BLaER1 treated with 17β-estradiol and CSF1 and Interleukin-3, amounts not matched to agents 10 nM and 100 nM (cell line): Measurements from ENCODE around the gene ZAR1.

ENCODE experiments used
- H3K27ac ChIP-seq, 11 experiments: shearing (Covaris generic); formaldehyde crosslinking; 2 replicates each; pipeline ENCODE4 v1.8.1; 2022
- H3K27me3 ChIP-seq, 11 experiments: shearing (Covaris generic); formaldehyde crosslinking; 2 replicates each; pipeline ENCODE4 v1.8.1; 2022
- H3K36me3 ChIP-seq, 11 experiments: shearing (Covaris generic); formaldehyde crosslinking; 2 replicates each; pipeline ENCODE4 v1.8.1; 2022
- H3K4me1 ChIP-seq, 10 experiments: shearing (Covaris generic); formaldehyde crosslinking; 2 replicates each; pipeline ENCODE4 v1.8.1; 2022
- H3K4me2 ChIP-seq, 11 experiments: shearing (Covaris generic); formaldehyde crosslinking; 2 replicates each; pipeline ENCODE4 v1.8.1; 2022
- H3K4me3 ChIP-seq, 10 experiments: shearing (Covaris generic); formaldehyde crosslinking; 2 replicates each; pipeline ENCODE4 v1.8.1; 2022
- H3K9ac ChIP-seq, 11 experiments: shearing (Covaris generic); formaldehyde crosslinking; 2 replicates each; pipeline ENCODE4 v1.8.1; 2022
- H3K9me3 ChIP-seq, 11 experiments: shearing (Covaris generic); formaldehyde crosslinking; replicated peaks in 1 of 11; 2 replicates each; pipeline ENCODE4 v1.8.1; 2022
- H4K20me1 ChIP-seq, 11 experiments: shearing (Covaris generic); formaldehyde crosslinking; 2 replicates each; pipeline ENCODE4 v1.8.1; 2022
- Cebpa-rat ChIP-seq, 11 experiments: shearing (Covaris generic); IDR thresholded peaks; 2 replicates each; pipeline ENCODE4 v1.8.1; 2022

The ZAR1 gene

DNA sequence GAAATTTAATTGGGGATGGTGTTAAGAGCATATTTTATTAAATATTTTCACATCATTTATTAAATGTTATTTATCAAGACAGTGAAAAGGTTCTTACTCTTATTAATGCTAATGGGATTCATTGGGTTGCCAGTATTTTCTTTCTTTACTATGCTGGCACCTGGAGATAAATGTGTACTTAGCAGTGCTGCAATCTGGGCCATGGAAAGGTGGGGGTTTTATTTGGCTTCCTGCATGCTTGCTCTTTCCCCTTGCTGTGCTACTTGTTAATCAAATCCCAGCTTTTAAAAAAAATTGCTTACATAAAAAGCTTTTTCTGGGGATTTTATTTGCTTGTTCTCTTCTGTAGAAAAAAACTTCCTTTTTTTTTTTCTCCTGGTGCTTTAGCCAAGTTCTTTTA is 48.3 kb downstream of the ZAR1 start:
- TF ChIP-seq Cebpa-rat (IDR thresholded peaks at IDR 0.05), result no peak
- H3K4me2 ChIP-seq, result no peak overlapping the region
- H3K27me3 ChIP-seq, result no peaks in the 10 kb centered on the region
- 0 out of 22 replicates have a peak overlapping the region, but pooled peaks of 1 of the 11 experiments have one; percentile 32 for H3K9ac ChIP-seq
- peaks cover 75 to 100% (median 85%) of the 10 kb centered on the region in 11 experiments for H3K36me3 ChIP-seq
- no peak overlapping the region for H3K4me3 ChIP-seq
- H3K4me1 ChIP-seq, result peaks cover 0 to 6% (median 0%) of the 10 kb centered on the region in 10 experiments; a peak in 4 of 20 replicates
- H3K9me3 ChIP-seq, result no peaks in the 10 kb centered on the region
- H4K20me1 ChIP-seq, result peaks cover 0 to 4% (median 0%) of the 10 kb centered on the region in 11 experiments; a peak in 2 of 22 replicates
- H3K27ac ChIP-seq, result no peak overlapping the region

DNA sequence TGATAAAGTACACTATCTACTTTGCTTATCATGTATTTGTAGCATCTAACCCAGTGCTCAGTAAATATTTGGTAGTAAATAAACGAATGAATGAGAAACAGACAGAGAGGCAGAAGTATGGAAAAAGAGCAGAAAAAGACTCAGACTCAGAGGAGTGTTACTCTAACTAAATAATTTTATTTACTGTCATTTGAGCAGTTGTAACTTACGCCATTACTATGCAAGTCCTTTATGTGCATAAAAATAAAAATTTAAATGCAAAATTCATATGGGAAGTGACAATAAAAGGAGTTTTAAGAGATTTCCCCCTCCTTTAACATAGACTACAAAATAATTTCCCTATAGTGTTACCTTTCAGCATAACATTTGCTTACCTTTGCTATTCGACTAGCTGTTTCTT is 49.5 kb downstream of the ZAR1 start:
- peaks cover 0 to 6% (median 0%) of the 10 kb centered on the region in 10 experiments; a peak in 4 of 20 replicates for H3K4me1 ChIP-seq
- H3K27me3 ChIP-seq, result no peaks in the 10 kb centered on the region
- H3K4me2 ChIP-seq, result no peak overlapping the region
- H3K9me3 ChIP-seq, result no peaks in the 10 kb centered on the region
- no peak overlapping the region for H3K9ac ChIP-seq
- TF ChIP-seq Cebpa-rat (IDR thresholded peaks at IDR 0.05), result no peak
- no peak overlapping the region for H3K4me3 ChIP-seq
- peaks cover 0 to 4% (median 0%) of the 10 kb centered on the region in 11 experiments; a peak in 2 of 22 replicates for H4K20me1 ChIP-seq
- H3K36me3 ChIP-seq, result peaks cover 74 to 100% (median 85%) of the 10 kb centered on the region in 11 experiments
- H3K27ac ChIP-seq, result no peak overlapping the region

DNA sequence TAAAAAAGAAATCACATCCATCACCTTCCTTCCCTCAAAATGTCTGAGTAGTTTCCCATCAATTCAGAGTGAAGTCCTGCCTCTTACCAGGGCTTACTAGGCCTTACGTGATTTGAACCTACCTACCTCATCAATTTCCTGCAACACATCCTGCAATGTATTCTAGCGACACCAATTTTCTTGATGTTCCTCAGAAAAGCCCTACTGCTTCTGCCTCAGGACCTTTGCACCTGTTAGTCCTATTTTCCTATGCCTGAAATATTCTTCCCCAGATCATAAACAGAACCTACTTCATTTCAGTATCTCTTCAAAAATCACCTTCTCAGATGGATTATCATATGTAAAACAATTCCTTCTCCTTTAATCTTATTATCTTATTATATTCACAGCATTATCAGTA is 52.8 kb downstream of the ZAR1 start:
- no peak for TF ChIP-seq Cebpa-rat (IDR thresholded peaks at IDR 0.05)
- H4K20me1 ChIP-seq, result peaks cover 0 to 4% (median 0%) of the 10 kb centered on the region in 11 experiments; a peak in 1 of 22 replicates
- H3K9me3 ChIP-seq, result no peaks in the 10 kb centered on the region
- peaks cover 70 to 94% (median 83%) of the 10 kb centered on the region in 11 experiments for H3K36me3 ChIP-seq
- no peak overlapping the region for H3K9ac ChIP-seq
- no peak overlapping the region for H3K4me3 ChIP-seq
- no peaks in the 10 kb centered on the region for H3K27me3 ChIP-seq
- no peak overlapping the region for H3K27ac ChIP-seq
- H3K4me2 ChIP-seq, result no peak overlapping the region
- H3K4me1 ChIP-seq, result peaks cover 0 to 6% (median 0%) of the 10 kb centered on the region in 10 experiments; a peak in 4 of 20 replicates

GRCh38 chr4:48543796-48544195 is 53.7 kb downstream of the ZAR1 start:
- Histone ChIP-seq H3K27me3 (no peaks in the 10 kb centered on the region), H3K4me1 (peaks cover 0 to 5% (median 0%) of the 10 kb centered on the region in 10 experiments; a peak in 1 of 20 replicates), H3K9me3 (no peaks in the 10 kb centered on the region), H3K9ac (no peak overlapping the region), H3K4me3 (no peak overlapping the region), H3K4me2 (no peak overlapping the region), H3K27ac (no peak overlapping the region), H3K36me3 (peaks cover 79 to 96% (median 90%) of the 10 kb centered on the region in 11 experiments), H4K20me1 (no peaks in the 10 kb centered on the region)
- no peak for TF ChIP-seq Cebpa-rat (IDR thresholded peaks at IDR 0.05)
